ENCODE measurements around the gene RPP40. TPM values are rescaled to one million over a fixed set of nuclear protein-coding genes. Genes with fewer than 3 reads are reported as not detected.

Gene RPP40
- total RNA-seq, 1 donor from 2014 or later: 7.0 TPM

DNA sequence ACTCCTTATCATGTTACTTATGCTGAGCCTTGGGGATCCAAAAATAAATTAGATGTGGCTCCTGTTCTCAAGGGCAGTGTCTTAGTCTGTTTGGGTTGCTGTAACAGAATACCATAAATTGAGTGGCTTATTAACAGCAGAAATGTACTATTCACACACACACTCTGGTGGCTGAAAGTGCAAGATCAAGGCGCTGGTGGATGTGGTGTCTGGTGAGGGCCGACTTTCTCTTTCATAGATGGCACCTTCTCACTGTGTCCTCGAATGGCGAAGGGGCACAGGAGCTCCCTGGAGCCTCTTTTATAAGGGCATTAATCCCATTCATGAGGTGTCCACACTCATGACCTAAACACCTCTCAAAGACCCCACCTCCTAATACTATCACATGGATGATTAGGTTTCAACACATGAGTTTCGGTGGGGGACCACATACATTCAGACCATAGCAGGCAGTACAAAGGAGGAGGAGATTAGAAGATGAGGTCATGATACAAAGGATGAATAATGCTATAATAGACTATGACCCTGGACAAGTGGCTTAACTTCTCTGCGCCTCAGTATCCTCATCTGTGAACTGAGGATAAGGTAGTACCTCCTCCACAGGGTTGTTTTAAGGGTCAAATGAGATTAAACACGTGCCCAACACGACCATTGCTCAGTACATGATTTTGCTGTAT, 34.1 kb downstream of the RPP40 start:
- no peak for DNase-seq

DNA sequence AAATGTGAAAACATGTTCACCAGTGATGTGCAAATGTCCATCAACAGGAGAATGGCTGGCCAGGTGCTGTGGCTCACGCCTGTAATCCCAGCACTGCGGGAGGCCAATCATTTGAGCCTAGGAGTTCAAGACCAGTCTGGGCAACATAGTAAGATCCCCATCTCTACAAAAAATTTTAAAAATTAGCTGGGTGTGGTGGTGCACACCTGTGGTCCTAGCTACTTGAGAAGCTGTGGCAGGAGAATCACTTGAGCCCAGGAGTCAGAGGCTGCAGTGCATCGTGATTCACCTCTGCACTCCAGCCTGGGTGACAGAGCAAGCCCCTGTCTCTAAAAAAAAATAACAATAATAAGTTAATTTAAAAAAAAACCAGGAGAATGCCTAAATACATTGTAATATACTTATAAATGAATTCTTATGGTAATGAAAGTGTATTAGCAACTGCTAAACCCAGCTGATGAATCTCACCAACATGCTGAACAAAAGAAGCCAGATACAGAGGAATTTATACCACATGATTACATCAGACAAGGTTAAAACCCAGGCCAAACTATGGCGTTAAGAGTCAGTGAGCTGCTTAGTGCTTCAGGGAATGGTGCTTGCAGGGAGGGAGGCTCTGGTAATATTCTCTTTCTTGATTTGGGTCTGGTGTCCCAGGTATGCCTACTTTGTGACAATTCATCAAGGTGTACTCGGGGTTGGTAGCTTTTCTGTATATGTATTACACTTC, 36.4 kb downstream of the RPP40 start:
- DNase-seq: no peak

DNA sequence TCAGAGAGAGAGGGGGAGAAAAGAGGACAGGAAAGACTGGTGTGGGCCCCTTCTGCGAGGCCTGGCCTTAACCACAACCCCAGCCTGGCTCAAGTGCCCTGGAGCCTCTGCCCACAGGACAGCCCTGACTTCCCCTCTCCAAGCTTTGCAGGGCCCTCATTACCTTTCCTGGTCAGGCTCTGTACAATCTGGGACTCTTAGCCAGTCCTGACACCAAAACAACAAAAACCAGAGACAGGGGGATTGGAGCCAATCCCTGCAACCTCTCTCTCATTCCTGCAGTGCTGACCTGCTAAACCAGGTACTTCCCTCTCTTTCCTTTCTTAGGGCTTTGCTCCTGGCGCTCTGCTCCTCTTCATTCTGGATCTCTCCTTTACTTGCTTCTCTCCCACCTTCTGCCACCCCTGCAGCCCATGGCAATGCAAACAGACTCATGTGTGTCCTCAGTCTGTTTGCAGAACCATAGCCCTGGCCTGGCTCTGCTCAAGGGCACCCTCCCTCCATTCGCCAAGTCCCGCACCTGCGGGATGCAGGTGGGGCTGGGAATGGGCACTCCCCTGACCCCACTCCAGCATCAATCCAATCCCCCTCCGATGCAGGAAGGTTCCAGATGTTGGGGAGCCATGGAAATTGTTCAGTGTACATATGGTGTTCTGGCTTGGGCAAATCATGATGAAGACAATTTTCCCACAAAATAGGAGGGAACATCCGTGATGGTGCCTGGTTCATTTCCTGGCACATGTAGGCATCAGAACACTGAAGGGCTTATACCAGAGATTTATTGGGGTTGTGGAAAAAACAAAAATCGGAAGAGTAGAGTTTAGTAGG, 38.1 kb downstream of the RPP40 start:
- no peak for DNase-seq

DNA sequence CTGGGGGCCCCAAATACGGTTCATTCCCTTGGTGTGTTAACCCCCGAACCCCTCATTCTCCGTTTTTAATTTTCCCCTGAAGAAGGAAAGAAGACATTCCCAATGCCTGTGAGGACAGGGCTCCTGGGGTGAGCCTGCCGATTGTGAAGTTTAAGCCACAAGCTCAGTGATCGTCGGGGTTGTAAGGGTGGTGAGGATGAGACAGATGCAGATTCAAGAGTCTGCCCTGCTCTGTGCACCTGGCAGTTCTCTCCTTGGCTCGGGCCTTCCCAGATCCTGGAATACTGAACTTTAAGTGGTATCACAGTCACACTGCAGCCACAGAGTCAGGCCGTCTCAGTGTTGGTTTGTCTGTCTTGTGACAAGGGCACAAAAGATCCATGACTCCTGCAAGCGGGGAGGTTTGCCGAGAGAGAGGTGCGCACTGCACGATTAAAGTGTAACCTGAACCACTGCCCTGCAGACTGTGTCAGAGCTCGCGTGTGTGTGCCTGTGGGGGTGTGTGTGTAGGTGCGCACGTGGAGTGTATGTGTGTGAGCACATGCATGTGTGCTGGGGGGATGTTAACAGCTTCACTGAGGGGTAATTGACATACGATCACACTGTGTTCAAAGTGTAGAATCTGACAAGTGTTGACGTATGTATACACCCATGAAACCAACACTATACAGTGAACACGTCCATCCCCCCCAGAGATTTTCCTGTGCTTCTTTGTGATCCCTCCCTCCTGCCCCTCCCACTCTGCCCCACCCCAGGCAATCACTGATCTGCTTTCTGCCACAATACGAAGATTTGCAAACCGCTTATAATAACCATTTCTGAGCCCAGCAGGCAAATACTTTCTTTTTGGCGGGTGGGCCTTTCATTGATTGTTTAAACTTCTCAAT, 38.9 kb downstream of the RPP40 start:
- DNase-seq: no peak

DNA sequence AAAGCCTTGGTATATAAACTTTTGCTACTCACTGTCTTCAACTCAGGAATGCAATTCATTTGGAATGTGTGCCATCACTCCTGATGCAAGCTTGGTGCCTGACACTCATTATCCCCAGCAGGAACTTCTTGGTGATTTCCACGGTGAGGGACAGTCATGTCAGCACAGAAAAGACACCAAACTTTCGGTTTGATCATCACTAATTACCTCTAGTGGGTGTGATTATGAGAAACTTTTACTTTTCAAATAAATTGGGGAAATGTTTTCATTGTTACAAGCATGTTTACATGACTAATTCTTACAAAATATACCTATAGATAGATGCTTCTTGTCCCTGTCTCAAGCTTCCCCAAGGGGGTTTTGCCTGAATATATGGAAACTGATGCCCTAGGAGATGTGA, 40.9 kb downstream of the RPP40 start:
- DNase-seq: no peak

DNA sequence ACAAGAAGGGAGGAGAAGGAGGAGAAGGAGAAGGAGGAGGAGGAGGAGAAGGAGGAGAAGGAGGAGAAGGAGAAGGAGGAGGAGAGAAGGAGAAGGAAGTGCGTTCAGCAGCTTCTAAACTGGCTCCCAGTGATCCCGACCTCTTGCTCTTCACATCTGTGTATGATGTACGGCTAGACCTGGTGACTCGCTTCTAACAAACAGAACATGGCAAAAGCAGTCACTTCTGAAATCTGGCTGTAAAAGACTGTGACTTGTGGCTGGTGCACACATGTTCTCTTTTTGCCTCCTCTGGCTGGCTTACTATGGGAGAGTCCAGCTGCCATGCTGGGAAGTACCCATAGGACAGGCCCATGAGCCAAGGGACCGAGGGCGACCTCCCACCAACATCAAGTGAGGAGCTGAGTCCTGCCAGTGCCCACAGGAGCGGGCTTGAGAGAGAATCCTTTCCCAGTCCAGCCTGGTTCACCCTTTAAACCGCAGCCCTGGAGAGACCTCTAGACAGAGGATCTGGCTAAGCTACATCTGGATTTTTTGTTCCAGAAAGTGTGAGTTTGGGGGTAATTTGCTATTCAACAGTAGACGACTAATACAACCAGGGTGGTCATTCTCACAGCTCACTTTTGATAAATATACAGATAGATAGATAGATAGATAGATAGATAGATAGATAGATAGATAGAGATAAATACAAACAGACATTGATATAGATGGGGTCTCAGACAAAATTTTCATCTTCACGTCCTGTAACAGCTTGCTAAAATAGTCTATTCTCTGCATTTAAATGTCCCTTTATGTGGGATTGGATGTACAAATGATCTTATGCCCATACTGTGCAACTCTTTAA, 42.3 kb downstream of the RPP40 start:
- no peak for DNase-seq

DNA sequence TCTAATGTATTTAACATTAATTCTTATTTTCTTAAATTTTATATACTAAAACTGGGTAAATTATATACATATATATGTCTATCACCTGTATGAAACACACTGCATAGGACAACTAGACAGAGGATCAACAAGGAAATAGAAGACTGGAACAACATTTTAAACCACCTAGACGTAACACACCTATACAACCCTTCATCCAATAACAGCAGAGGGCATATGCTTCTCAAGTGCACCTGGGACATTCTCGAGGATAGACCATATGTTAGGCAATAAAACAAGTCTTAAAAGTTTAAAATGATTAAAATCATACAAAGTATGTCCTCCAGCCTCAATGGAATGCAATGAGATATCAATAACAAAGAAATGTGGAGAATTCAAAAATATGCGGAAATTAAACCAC, 45.2 kb downstream of the RPP40 start:
- DNase-seq: no peak

DNA sequence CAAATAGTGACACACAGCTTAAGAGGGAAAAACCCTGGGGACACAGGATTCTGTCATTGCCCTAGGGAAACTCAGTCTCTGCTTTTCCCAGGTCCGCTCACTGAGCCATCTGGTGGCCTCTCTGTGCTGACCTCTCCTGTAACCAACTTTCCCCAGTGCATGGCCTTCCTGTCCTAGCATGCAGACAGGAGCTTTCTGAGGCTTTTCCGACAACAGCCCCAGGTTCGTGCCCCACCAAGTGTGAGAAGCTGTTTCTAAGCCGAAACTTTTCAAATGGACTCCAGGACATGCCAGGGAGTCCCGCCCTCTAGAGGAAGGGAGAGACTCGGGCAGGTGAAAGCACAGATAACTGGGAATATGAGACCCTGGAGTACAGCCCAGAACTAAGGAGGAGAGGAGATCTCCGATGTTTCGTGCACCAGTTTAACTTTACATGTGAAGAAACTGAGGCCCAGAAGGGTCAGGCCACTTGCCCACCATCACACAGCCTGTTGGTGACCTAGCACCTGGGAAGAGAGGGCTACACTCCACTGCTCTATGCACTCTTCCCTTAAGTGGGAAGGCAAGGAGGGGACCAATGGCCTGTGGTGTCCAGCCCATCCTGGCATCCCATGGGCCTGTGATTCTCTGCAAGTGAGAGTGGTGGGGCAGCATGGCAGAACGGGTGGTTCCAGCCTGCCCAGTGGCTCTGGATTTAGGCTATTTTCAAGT, 46.2 kb downstream of the RPP40 start:
- DNase-seq: no peak

DNA sequence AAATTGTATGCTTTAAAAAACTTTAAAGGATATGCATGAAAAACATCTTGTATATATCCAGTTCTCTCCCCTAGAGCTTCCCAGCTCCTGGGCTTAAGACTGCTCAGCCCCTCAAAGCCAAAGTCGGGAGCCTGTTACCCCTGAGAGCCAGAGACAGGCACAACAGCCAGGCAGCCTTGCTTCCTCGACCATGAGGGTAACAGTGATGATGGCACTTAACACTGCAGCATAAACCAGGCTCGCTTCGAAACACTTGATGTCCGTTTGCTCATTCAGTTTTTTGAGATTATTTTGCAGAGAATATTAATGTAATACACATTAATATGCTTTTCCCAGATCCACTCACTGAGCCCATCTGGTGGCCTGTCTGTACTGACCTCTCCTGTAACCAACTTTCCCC, 47.2 kb downstream of the RPP40 start:
- no peak for DNase-seq

DNA sequence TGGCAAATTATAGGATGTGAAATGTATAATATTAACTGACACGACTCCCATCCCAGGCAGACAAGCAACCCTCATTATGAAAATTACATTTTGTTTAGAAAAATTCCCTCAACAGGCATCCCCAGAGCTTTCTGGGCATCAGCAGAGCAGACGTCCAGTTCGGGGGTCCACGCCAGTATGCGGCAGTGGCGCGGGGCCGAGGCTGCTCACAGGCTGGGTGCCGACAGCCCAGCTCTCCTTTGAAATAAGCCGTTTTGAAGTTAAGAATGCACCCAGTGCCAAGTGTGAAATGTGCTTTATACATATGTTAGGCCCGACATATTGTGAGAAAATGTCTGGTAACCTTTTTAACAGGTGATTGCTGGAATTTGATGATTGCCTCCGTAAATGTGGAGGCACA, 50.4 kb downstream of the RPP40 start:
- DNase-seq: no peak

DNA sequence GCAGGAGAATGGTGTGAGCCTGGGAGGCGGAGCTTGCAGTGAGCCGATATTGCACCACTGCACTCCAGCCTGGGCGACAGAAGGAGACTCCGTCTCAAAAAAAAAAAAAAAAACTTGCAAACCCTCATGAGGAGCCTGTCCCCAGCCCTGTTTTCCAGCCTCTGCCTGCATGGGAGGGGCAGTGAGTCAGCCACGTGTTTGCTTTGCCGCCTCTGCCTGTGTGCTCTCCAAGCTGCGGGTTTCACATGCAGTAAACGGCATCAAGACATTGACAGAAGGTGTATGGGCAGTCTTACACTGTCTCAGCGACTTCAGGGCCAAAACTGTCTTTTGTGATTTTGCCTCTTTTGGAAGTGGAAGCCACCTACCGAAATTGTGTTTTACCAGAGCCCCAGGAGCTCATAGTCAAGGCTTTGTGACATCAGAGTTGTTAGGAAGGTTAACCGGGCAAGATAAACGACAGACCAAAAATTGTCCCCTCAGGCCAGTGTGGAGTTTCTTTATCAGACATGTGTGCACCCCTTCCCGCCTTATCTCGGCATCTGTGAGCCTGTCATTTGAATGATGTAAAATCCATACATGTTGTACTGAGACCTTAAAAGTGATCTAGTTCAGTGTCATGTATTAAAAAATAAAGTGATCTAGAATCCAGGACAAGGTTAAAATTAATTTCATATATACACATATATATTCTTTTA, 52.9 kb downstream of the RPP40 start:
- no peak for DNase-seq

DNA sequence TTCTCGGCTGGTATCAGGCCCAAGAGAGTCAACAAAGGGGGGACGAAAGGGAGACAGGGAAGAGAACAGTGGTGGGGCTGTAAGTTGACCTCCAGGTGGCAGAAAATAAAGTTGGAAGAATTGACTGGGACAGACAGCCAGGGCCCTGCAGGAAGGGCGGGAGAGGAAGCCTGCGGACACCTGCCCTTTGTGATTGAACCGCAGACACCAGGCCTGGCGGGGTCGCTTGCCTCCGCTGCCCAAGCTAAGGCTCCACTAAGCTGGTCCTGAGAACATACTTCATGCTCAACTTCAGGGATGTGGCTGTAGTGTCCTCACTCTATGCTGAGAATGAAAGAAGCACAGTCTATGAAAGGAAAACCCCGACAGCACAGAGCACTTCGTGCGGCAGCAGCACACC, 53.8 kb downstream of the RPP40 start:
- DNase-seq: no peak

DNA sequence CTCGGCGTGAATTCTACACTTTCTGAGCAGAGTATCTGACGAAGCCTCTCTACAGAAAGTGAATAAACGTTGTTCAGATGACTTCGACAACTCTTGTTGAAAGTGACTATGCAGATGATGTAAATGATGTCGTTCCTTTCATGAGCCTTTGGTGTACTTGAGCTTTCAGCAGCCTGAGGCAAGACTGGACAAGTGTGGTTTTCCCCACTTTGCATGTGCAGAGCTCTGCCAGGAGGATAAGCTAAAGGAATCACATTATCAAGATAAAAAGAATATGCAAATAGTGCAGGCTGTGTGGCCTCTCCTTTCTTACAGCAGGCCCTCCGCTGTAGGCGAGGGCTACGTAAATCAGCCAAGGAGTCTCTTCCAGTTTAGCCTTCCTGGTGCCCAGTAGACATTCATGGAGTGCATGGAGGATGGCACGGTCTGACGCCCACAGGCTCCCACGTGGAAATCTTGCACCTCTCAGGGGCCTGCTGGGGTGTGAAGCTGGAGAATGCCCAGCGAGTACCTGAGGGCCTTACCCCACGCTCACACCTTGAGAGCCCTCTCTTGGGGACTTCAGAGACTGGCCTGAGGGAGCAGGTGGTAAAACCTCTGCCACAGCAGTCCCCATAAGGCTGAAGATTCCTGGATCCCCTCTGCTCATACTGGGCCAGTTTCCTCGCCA, 54.9 kb downstream of the RPP40 start:
- DNase-seq: no peak

DNA sequence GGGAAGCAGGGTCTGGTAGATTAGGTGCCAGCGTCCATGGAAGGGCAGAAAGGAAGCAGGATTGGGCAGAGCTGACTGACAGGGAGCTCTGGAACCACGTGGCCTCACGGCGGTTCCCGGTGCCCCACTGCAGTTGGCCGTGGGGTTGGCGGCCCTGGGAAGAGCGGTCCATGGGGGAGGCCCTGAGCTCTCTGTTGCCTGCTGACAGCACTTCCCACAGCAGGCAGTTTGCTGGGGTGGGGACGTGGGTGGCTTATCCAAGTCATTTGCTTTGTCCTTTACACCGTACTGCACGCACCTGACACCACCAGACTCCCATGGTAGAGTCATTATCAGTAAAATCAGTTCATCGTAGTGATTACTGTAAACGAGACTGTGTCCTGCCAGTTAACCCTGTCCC, 56.1 kb downstream of the RPP40 start:
- no peak for DNase-seq

DNA sequence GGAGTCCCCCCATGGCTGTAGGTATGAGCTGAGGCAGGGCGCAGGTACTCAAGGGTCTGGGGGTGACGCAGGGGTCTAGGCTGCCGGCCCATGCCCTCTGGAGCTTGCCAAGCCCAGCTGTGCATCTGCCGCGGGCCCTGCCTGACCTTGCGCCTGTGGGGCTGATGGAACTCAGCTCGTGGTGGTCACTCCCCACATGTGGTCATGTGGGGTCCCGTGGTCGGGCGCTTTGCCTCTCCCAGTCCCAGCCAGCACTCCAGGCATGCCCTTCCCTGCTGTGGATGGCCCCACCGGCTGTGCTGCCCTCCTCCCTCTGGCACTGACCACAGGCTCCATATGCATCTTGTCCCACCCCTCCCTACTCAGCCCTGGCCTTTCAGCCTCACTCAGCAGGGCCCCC, 57.3 kb downstream of the RPP40 start:
- DNase-seq: no peak
